Activated naive CD8-positive, alpha-beta T cell treated with anti-CD3 and anti-CD28 coated beads, Interleukin-2, amount 50 U/mL, for 24 hours (primary cell): Measurements from ENCODE around the gene CKLF.

Experiments used
- ATAC-seq: fragments of 150-1000 bp; cut with Tn5 transposase; one replicate; pipeline ENCODE4 v1.10.0; 2021
- DNase-seq: peaks from one replicate; pipeline ENCODE4 v3.0.0; 2021
- H3K27ac Mint-ChIP-seq: one replicate; pipeline ENCODE4 v1.8.0; 2021; ENCODE audit warnings: mild to moderate bottlenecking, mixed read lengths
- H3K27me3 Mint-ChIP-seq: one replicate; pipeline ENCODE4 v1.8.0; 2021; ENCODE audit warnings: mixed read lengths
- H3K36me3 Mint-ChIP-seq: one replicate; pipeline ENCODE4 v1.8.0; 2021; ENCODE audit warnings: low read depth, mixed read lengths
- H3K4me1 Mint-ChIP-seq: one replicate; pipeline ENCODE4 v1.8.0; 2021; ENCODE audit warnings: mixed read lengths
- H3K4me3 Mint-ChIP-seq: one replicate; pipeline ENCODE4 v1.8.0; 2021; ENCODE audit warnings: mild to moderate bottlenecking, moderate library complexity, mixed read lengths
- H3K9me3 Mint-ChIP-seq: one replicate; pipeline ENCODE4 v1.8.0; 2021; ENCODE audit warnings: mixed read lengths

Gene CKLF

GRCh38 chr16:66524601-66525164 lies 27.7 kb upstream of the CKLF start:
- Mint-ChIP-seq H3K4me1 (peaks cover 70% of the 10 kb centered on the region), H3K36me3 (no peaks in the 10 kb centered on the region), H3K27ac (peak overlapping the region; percentile 94), H3K27me3 (peaks cover 2% of the 10 kb centered on the region), H3K9me3 (no peaks in the 10 kb centered on the region), H3K4me3 (peak overlapping the region; percentile 21)
- DNase-seq = peak; percentile 44
- no peak for ATAC-seq

- Mint-ChIP-seq H3K27ac (peak overlapping the region; percentile 4), H3K36me3 (no peaks in the 10 kb centered on the region), H3K9me3 (no peaks in the 10 kb centered on the region), H3K4me1 (peaks cover 68% of the 10 kb centered on the region), H3K27me3 (peaks cover 2% of the 10 kb centered on the region), H3K4me3 (no peak overlapping the region)
- no peak for ATAC-seq
- no peak for DNase-seq
Measured at GRCh38 chr16:66525396-66526180, 26.8 kb upstream of the CKLF start.

- ATAC-seq = no peak
- no peak for DNase-seq
- Mint-ChIP-seq H3K4me1 (peaks cover 41% of the 10 kb centered on the region), H3K27ac (no peak overlapping the region), H3K27me3 (no peaks in the 10 kb centered on the region), H3K9me3 (no peaks in the 10 kb centered on the region), H3K36me3 (no peaks in the 10 kb centered on the region), H3K4me3 (no peak overlapping the region)
Measured at GRCh38 chr16:66528294-66528693, 24.1 kb upstream of the CKLF start.

- Mint-ChIP-seq H3K27me3 (no peaks in the 10 kb centered on the region), H3K27ac (no peak overlapping the region)
Measured at GRCh38 chr16:66529475-66529874, 22.9 kb upstream of the CKLF start.

GRCh38 chr16:66534376-66534799 lies 18.0 kb upstream of the CKLF start:
- Mint-ChIP-seq H3K9me3 (no peaks in the 10 kb centered on the region), H3K27ac (no peak overlapping the region), H3K4me1 (peaks cover 13% of the 10 kb centered on the region), H3K27me3 (no peaks in the 10 kb centered on the region), H3K36me3 (no peaks in the 10 kb centered on the region), H3K4me3 (no peak overlapping the region)
- DNase-seq = no peak
- no peak for ATAC-seq

More at GRCh38 chr16:66529475-66529874, 22.9 kb upstream of the CKLF start:
- Mint-ChIP-seq H3K9me3 (no peaks in the 10 kb centered on the region), H3K4me1 (peaks cover 29% of the 10 kb centered on the region), H3K4me3 (no peak overlapping the region), H3K36me3 (no peaks in the 10 kb centered on the region)
- DNase-seq (no peak), ATAC-seq (no peak)

GRCh38 chr16:66536525-66536924 lies 15.9 kb upstream of the CKLF start:
- DNase-seq = no peak
- no peaks in the 10 kb centered on the region for H3K36me3 Mint-ChIP-seq
- peaks cover 14% of the 10 kb centered on the region for H3K4me1 Mint-ChIP-seq
- H3K9me3 Mint-ChIP-seq = no peaks in the 10 kb centered on the region
- H3K27ac Mint-ChIP-seq = no peak overlapping the region
- H3K27me3 Mint-ChIP-seq = no peaks in the 10 kb centered on the region
- no peak for ATAC-seq
- no peak overlapping the region for H3K4me3 Mint-ChIP-seq

- Mint-ChIP-seq H3K36me3 (no peaks in the 10 kb centered on the region), H3K4me1 (peaks cover 14% of the 10 kb centered on the region), H3K4me3 (no peak overlapping the region), H3K9me3 (no peaks in the 10 kb centered on the region), H3K27me3 (no peaks in the 10 kb centered on the region), H3K27ac (no peak overlapping the region)
- ATAC-seq (no peak), DNase-seq (no peak)
Measured at GRCh38 chr16:66537236-66537635, 15.1 kb upstream of the CKLF start.

GRCh38 chr16:66538910-66539309 lies 13.5 kb upstream of the CKLF start:
- no peaks in the 10 kb centered on the region for H3K9me3 Mint-ChIP-seq
- no peak overlapping the region for H3K4me3 Mint-ChIP-seq
- ATAC-seq (no peak), DNase-seq (no peak)
- no peaks in the 10 kb centered on the region for H3K27me3 Mint-ChIP-seq
- no peak overlapping the region for H3K27ac Mint-ChIP-seq
- peaks cover 15% of the 10 kb centered on the region for H3K4me1 Mint-ChIP-seq
- no peaks in the 10 kb centered on the region for H3K36me3 Mint-ChIP-seq

GRCh38 chr16:66539623-66540469 lies 12.5 kb upstream of the CKLF start:
- peaks cover 24% of the 10 kb centered on the region for H3K4me1 Mint-ChIP-seq

GRCh38 chr16:66541388-66542355 lies 10.7 kb upstream of the CKLF start:
- ATAC-seq (no peak), DNase-seq (no peak)
- Mint-ChIP-seq H3K4me1 (peaks cover 32% of the 10 kb centered on the region), H3K36me3 (no peaks in the 10 kb centered on the region), H3K27me3 (no peaks in the 10 kb centered on the region), H3K27ac (no peak overlapping the region), H3K4me3 (no peak overlapping the region), H3K9me3 (no peaks in the 10 kb centered on the region)

More at GRCh38 chr16:66539623-66540469, 12.5 kb upstream of the CKLF start:
- DNase-seq = no peak
- Mint-ChIP-seq H3K36me3 (no peaks in the 10 kb centered on the region), H3K4me3 (no peak overlapping the region), H3K27me3 (no peaks in the 10 kb centered on the region), H3K27ac (no peak overlapping the region), H3K9me3 (no peaks in the 10 kb centered on the region)
- ATAC-seq = no peak

- no peaks in the 10 kb centered on the region for H3K36me3 Mint-ChIP-seq
- ATAC-seq = no peak
- no peaks in the 10 kb centered on the region for H3K27me3 Mint-ChIP-seq
Measured at GRCh38 chr16:66542396-66542795, 10.0 kb upstream of the CKLF start.

GRCh38 chr16:66543541-66543940 lies 8.8 kb upstream of the CKLF start:
- DNase-seq (no peak), ATAC-seq (no peak)
- Mint-ChIP-seq H3K4me1 (peaks cover 43% of the 10 kb centered on the region), H3K36me3 (no peaks in the 10 kb centered on the region), H3K27me3 (no peaks in the 10 kb centered on the region), H3K4me3 (no peak overlapping the region), H3K9me3 (no peaks in the 10 kb centered on the region), H3K27ac (peak overlapping the region; percentile 59)

More at GRCh38 chr16:66542396-66542795, 10.0 kb upstream of the CKLF start:
- Mint-ChIP-seq H3K9me3 (no peaks in the 10 kb centered on the region), H3K4me3 (no peak overlapping the region), H3K27ac (no peak overlapping the region), H3K4me1 (peaks cover 36% of the 10 kb centered on the region)
- DNase-seq = no peak

GRCh38 chr16:66544016-66544757 lies 8.2 kb upstream of the CKLF start:
- H3K36me3 Mint-ChIP-seq = no peaks in the 10 kb centered on the region
- peak overlapping the region; percentile 59 for H3K27ac Mint-ChIP-seq
- peaks cover 46% of the 10 kb centered on the region for H3K4me1 Mint-ChIP-seq

More at GRCh38 chr16:66544016-66544757, 8.2 kb upstream of the CKLF start:
- DNase-seq (no peak), ATAC-seq (no peak)
- no peak overlapping the region for H3K4me3 Mint-ChIP-seq
- no peaks in the 10 kb centered on the region for H3K27me3 Mint-ChIP-seq
- H3K9me3 Mint-ChIP-seq = no peaks in the 10 kb centered on the region
